Glutamatergic neuron (in vitro differentiated cells): ENCODE data around the gene ASF1A. TPM values are rescaled to one million over a fixed set of nuclear protein-coding genes. Genes with fewer than 3 reads are reported as not detected.

Experiments used
- DNase-seq: peaks from one replicate; pipeline ENCODE4 v3.0.0; 2022
- H3K27ac Mint-ChIP-seq: one replicate; pipeline ENCODE4 v1.8.0; 2020; ENCODE audit warnings: mild to moderate bottlenecking, mixed read lengths, inconsistent platforms; ENCODE audit not compliant: unreplicated experiment
- H3K27me3 Mint-ChIP-seq: one replicate; pipeline ENCODE4 v1.8.0; 2020; ENCODE audit warnings: mild to moderate bottlenecking, moderate library complexity, mixed read lengths, inconsistent platforms; ENCODE audit not compliant: unreplicated experiment
- H3K36me3 Mint-ChIP-seq: one replicate; pipeline ENCODE4 v1.8.0; 2020; ENCODE audit warnings: mild to moderate bottlenecking, mixed read lengths, inconsistent platforms; ENCODE audit not compliant: unreplicated experiment
- H3K4me1 Mint-ChIP-seq: one replicate; pipeline ENCODE4 v1.8.0; 2020; ENCODE audit warnings: mild to moderate bottlenecking, low read depth, mixed read lengths, inconsistent platforms; ENCODE audit not compliant: unreplicated experiment
- H3K4me3 Mint-ChIP-seq: one replicate; pipeline ENCODE4 v1.8.0; 2020; ENCODE audit warnings: mild to moderate bottlenecking, mixed read lengths, inconsistent platforms; ENCODE audit not compliant: unreplicated experiment
- H3K9me3 Mint-ChIP-seq: one replicate; pipeline ENCODE4 v1.8.0; 2020; ENCODE audit warnings: mild to moderate bottlenecking, moderate library complexity, mixed read lengths, inconsistent platforms; ENCODE audit not compliant: unreplicated experiment
- total RNA-seq: library from RNA; stranded (reverse); fragmentation: NEBNext Ultra II Directional; extraction: Animal tissue kit (Norgen Biotek cat#: 25700); gene quantifications from one replicate; pipeline ENCODE4 v1.2.1, GENCODE V29; 2021; ENCODE audit not compliant: unreplicated experiment
- TF ChIP-seq, protein P1 (sequence below): fragments of 200-600 bp; sonication (generic); IDR thresholded peaks from one replicate; pipeline ENCODE4 v1.5.0; 2021; ENCODE audit not compliant: partially characterized antibody, unreplicated experiment

ASF1A gene
- total RNA-seq, 1 donor from 2014 or later = 56.1 TPM

- Mint-ChIP-seq H3K36me3 (no peaks in the 10 kb centered on the region), H3K4me1 (no peaks in the 10 kb centered on the region), H3K27me3 (no peaks in the 10 kb centered on the region), H3K4me3 (no peak overlapping the region), H3K27ac (no peak overlapping the region), H3K9me3 (no peaks in the 10 kb centered on the region)
- DNase-seq = no peak
- TF ChIP-seq, protein P1, sequence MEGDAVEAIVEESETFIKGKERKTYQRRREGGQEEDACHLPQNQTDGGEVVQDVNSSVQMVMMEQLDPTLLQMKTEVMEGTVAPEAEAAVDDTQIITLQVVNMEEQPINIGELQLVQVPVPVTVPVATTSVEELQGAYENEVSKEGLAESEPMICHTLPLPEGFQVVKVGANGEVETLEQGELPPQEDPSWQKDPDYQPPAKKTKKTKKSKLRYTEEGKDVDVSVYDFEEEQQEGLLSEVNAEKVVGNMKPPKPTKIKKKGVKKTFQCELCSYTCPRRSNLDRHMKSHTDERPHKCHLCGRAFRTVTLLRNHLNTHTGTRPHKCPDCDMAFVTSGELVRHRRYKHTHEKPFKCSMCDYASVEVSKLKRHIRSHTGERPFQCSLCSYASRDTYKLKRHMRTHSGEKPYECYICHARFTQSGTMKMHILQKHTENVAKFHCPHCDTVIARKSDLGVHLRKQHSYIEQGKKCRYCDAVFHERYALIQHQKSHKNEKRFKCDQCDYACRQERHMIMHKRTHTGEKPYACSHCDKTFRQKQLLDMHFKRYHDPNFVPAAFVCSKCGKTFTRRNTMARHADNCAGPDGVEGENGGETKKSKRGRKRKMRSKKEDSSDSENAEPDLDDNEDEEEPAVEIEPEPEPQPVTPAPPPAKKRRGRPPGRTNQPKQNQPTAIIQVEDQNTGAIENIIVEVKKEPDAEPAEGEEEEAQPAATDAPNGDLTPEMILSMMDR = no peak
Measured at GRCh38 chr6:118952683-118953082, 58.7 kb downstream of the ASF1A start.

GRCh38 chr6:118953391-118953790 lies 59.4 kb downstream of the ASF1A start:
- Mint-ChIP-seq H3K4me3 (no peak overlapping the region), H3K36me3 (no peaks in the 10 kb centered on the region), H3K27ac (no peak overlapping the region), H3K27me3 (no peaks in the 10 kb centered on the region), H3K9me3 (no peaks in the 10 kb centered on the region), H3K4me1 (no peaks in the 10 kb centered on the region)
- no peak for DNase-seq
- TF ChIP-seq, protein P1 = no peak

Other genes with a start within 250 kb of the ASF1A start
- gene CEP85L, start 242.6 kb upstream of the ASF1A start, total RNA-seq = 51.5 TPM
- gene MCM9, start 41.0 kb downstream of the ASF1A start, total RNA-seq = 18.0 TPM
- gene FAM184A, start 184.5 kb downstream of the ASF1A start, total RNA-seq = 20.0 TPM